ENCODE data around the gene GLI2. TPM values are rescaled to one million over a fixed set of nuclear protein-coding genes. Genes with fewer than 3 reads are reported as not detected.

The GLI2 gene
- polyA plus RNA-seq, 3 donors: not detected

DNA sequence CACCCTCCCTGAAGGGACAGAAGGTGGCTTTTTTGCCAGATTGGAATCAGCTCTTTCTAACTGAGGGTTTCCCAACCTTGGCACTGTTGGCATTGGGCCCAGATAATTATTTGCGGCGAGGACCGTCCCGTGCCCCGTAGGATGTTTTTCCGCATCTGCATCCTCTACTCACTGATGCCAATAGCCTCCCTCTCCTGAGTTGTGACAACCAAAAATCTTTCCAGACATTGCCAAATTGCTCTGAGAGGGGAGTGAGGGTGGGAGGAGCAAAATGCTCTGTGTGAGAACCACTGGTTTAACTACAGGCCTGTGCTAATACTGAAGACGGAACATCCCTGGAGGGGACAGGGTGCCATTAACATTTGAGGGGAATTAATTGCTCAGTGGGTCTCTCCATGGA, 33.6 kb upstream of the GLI2 start:
- Mint-ChIP-seq H3K9me3 (no peaks in the 10 kb centered on the region), H3K27ac (no peak overlapping the region), H3K4me3 (no peak overlapping the region), H3K4me1 (no peaks in the 10 kb centered on the region), H3K36me3 (no peaks in the 10 kb centered on the region), H3K27me3 (ENCODE audit: low read depth in 3 of 3) (peaks cover 11 to 31% (median 23%) of the 10 kb centered on the region in 3 donors)
- Histone ChIP-seq H3K9me3 (replicated peaks in 1 of 2; ENCODE audit: control insufficient read depth in 1 of 2, insufficient read depth in 1 of 2, low read length in 2 of 2) (no peaks in the 10 kb centered on the region), H4K20me1 (ENCODE audit: insufficient read depth, low read length) (no peaks in the 10 kb centered on the region), H2AFZ (ENCODE audit: insufficient read depth, low read depth, low read length, poor library complexity, severe bottlenecking) (no peak overlapping the region), H3K27me3 (ENCODE audit: control insufficient read depth in 2 of 2, insufficient read depth in 2 of 2, low read length in 2 of 2) (peaks cover 0 to under 1% of the 10 kb centered on the region in 2 donors), H3K27ac (ENCODE audit: low read depth in 1 of 2, low read length in 2 of 2) (no peak overlapping the region), H3K4me1 (ENCODE audit: control insufficient read depth in 1 of 2, insufficient read depth in 2 of 2, low read length in 2 of 2) (no peaks in the 10 kb centered on the region), H3K36me3 (replicated peaks in 1 of 2; ENCODE audit: control insufficient read depth in 1 of 2, insufficient read depth in 2 of 2, low read length in 2 of 2) (no peaks in the 10 kb centered on the region), H3K4me3 (replicated peaks in 1 of 3; ENCODE audit: low read depth in 2 of 3, low read length in 3 of 3) (no peak overlapping the region), H3K9ac (ENCODE audit: insufficient read depth, low read length, poor library complexity, severe bottlenecking) (no peak overlapping the region), H3K79me2 (ENCODE audit: insufficient read depth, low read length) (no peaks in the 10 kb centered on the region), H3K4me2 (replicated peaks; ENCODE audit: extremely low read depth, low read length, poor library complexity, severe bottlenecking) (no peak overlapping the region)
- intact Hi-C loops (cut with micrococcal nuclease): no loop called here
- DNase-seq: no peak
- TF ChIP-seq, protein P1, sequence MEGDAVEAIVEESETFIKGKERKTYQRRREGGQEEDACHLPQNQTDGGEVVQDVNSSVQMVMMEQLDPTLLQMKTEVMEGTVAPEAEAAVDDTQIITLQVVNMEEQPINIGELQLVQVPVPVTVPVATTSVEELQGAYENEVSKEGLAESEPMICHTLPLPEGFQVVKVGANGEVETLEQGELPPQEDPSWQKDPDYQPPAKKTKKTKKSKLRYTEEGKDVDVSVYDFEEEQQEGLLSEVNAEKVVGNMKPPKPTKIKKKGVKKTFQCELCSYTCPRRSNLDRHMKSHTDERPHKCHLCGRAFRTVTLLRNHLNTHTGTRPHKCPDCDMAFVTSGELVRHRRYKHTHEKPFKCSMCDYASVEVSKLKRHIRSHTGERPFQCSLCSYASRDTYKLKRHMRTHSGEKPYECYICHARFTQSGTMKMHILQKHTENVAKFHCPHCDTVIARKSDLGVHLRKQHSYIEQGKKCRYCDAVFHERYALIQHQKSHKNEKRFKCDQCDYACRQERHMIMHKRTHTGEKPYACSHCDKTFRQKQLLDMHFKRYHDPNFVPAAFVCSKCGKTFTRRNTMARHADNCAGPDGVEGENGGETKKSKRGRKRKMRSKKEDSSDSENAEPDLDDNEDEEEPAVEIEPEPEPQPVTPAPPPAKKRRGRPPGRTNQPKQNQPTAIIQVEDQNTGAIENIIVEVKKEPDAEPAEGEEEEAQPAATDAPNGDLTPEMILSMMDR (IDR thresholded peaks at IDR 0.05): no peak
- 100% methylated on average over 1 of the region's 7 CpGs for WGBS (ENCODE audit: insufficient coverage)

DNA sequence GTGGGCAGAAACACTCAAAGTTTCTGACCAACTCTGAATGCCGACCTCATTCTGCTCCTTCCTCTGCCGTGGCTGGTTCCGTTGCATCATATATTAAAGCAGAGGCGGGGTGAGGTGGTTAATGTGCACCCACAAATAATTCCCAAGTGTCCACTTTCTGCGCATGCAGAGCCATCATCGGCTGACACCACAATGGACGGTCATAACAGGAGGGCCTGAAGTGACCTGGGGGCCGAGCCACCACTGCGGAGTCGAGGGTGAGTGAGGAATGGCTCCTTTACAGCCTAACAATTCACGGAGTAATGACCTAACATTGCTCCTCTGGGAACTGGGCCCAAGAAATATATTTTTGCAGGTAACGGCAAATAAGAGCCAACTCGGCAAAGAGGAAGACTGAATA, 32.9 kb upstream of the GLI2 start:
- DNase-seq: no peak
- intact Hi-C loops (cut with micrococcal nuclease): no loop called here

More for the DNA sequence above, 32.9 kb upstream of the GLI2 start:
- 80% methylated on average over 8 of the region's 13 CpGs for WGBS (ENCODE audit: insufficient coverage)
- Histone ChIP-seq H3K36me3 (replicated peaks in 1 of 2; ENCODE audit: control insufficient read depth in 1 of 2, insufficient read depth in 2 of 2, low read length in 2 of 2) (no peaks in the 10 kb centered on the region), H2AFZ (ENCODE audit: insufficient read depth, low read depth, low read length, poor library complexity, severe bottlenecking) (no peak overlapping the region), H4K20me1 (ENCODE audit: insufficient read depth, low read length) (no peaks in the 10 kb centered on the region), H3K79me2 (ENCODE audit: insufficient read depth, low read length) (no peaks in the 10 kb centered on the region), H3K9me3 (replicated peaks in 1 of 2; ENCODE audit: control insufficient read depth in 1 of 2, insufficient read depth in 1 of 2, low read length in 2 of 2) (no peaks in the 10 kb centered on the region), H3K4me2 (replicated peaks; ENCODE audit: extremely low read depth, low read length, poor library complexity, severe bottlenecking) (no peak overlapping the region), H3K9ac (ENCODE audit: insufficient read depth, low read length, poor library complexity, severe bottlenecking) (no peak overlapping the region), H3K27me3 (ENCODE audit: control insufficient read depth in 2 of 2, insufficient read depth in 2 of 2, low read length in 2 of 2) (no peaks in the 10 kb centered on the region), H3K27ac (ENCODE audit: low read depth in 1 of 2, low read length in 2 of 2) (no peak overlapping the region), H3K4me3 (replicated peaks in 1 of 3; ENCODE audit: low read depth in 2 of 3, low read length in 3 of 3) (no peak overlapping the region), H3K4me1 (ENCODE audit: control insufficient read depth in 1 of 2, insufficient read depth in 2 of 2, low read length in 2 of 2) (no peaks in the 10 kb centered on the region)
- TF ChIP-seq, protein P1 (IDR thresholded peaks at IDR 0.05): no peak
- Mint-ChIP-seq H3K4me1 (no peaks in the 10 kb centered on the region), H3K36me3 (no peaks in the 10 kb centered on the region), H3K4me3 (no peak overlapping the region), H3K27me3 (ENCODE audit: low read depth in 3 of 3) (peaks cover 11 to 25% (median 18%) of the 10 kb centered on the region in 3 donors), H3K27ac (no peak overlapping the region), H3K9me3 (no peaks in the 10 kb centered on the region)

Data from CD14-positive monocyte (primary cell).